Cardiac muscle cell (in vitro differentiated cells and primary cell): ENCODE measurements around the gene C11orf65. TPM values are rescaled to one million over a fixed set of nuclear protein-coding genes. Genes with fewer than 3 reads are reported as not detected.

Experiments
- DNase-seq, 2 donors: peaks; one replicate each; pipeline versions ENCODE4 v3.0.0 to v3.0.0-alpha.2; 2010 to 2017; ENCODE audit warnings: low read depth in 1 of 2, low spot score in 1 of 2
- H3K27ac ChIP-seq: fragments of 200-600 bp; sonication (generic); 2 replicates; pipeline ENCODE4 v1.5.1; 2016
- H3K27me3 ChIP-seq: fragments of 200-600 bp; sonication (generic); 2 replicates; pipeline ENCODE4 v1.6.0; 2016; ENCODE audit warnings: control low read depth
- H3K36me3 ChIP-seq: fragments of 200-600 bp; sonication (generic); 2 replicates; pipeline ENCODE4 v1.5.1; 2016; ENCODE audit warnings: control low read depth
- H3K4me1 ChIP-seq: fragments of 200-600 bp; sonication (generic); 2 replicates; pipeline ENCODE4 v1.8.1; 2017; ENCODE audit warnings: low read depth, mild to moderate bottlenecking, mixed run types
- H3K4me3 ChIP-seq: fragments of 200-600 bp; sonication (generic); 2 replicates; pipeline ENCODE4 v1.5.1; 2016; ENCODE audit warnings: mild to moderate bottlenecking
- H3K9me3 ChIP-seq: fragments of 200-600 bp; sonication (generic); 2 replicates; pipeline ENCODE4 v1.5.1; 2017; ENCODE audit warnings: low read depth, mild to moderate bottlenecking, control low read depth
- polyA plus RNA-seq: library from polyadenylated mRNA; unstranded; fragments of >200 nt; fragmentation: Nextera tagmentation; extraction: Ambion mirVana; gene quantifications from 2 replicates; pipeline ENCODE4 v1.2.1, GENCODE V29; 2016
- total RNA-seq: library from RNA; depleted of rRNA; stranded (reverse); fragments of >200 nt; gene quantifications from 2 replicates; pipeline ENCODE4 v1.2.3, GENCODE V29; 2016
- TF ChIP-seq, protein P1 (sequence below): IDR thresholded peaks from 2 replicates; pipeline ENCODE4 v1.5.1; 2012; ENCODE audit warnings: low read depth, mild to moderate bottlenecking, low read length

Gene C11orf65
- total and polyA plus RNA-seq, 2 experiments from 2014 or later, result 1.4 to 1.6 TPM

DNA sequence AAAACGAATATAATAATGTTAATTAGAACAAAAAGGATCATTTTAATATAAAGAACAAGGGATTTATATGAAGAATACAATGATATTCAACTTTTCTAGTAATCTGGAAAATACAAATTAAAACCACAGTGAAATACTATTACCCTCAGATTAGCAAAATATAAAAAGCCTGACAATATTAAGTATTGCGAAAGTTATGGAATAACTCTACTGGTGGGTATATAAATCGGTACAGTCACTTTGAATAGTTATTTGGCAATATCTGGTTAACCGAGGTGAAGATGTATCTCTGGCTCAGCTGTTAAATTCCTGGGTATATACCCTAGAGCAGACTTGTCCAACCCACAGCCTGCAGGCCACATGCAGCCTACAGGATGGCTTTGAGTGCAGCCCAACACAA lies 125.7 kb downstream of the C11orf65 start:
- Histone ChIP-seq H3K4me3 (no peak overlapping the region), H3K4me1 (no peaks in the 10 kb centered on the region)
- DNase-seq, result no peak

DNA sequence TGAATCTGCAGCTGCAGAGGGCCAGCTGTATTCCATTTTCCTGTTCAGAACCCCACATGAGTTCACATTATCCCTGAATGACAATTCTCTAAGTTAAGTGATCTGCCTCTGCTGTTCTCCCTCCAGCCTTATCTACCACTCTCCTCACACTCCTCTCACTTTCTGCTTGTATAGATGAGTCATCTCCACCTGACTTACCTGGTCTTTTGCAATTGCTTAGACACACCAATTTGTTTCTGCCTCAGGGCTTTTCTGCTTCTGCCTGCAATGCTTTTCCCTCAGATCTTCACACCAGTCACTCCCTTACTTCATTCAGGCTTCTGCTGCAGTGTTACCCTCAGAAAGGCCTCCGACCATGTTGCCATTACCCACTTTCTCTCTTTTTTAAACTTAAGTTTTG lies 126.4 kb downstream of the C11orf65 start:
- Histone ChIP-seq H3K27me3 (no peaks in the 10 kb centered on the region), H3K4me3 (no peak overlapping the region), H3K9me3 (no peaks in the 10 kb centered on the region), H3K27ac (no peak overlapping the region), H3K4me1 (no peaks in the 10 kb centered on the region), H3K36me3 (peaks cover 9% of the 10 kb centered on the region)
- DNase-seq, result no peak
- TF ChIP-seq, protein P1, sequence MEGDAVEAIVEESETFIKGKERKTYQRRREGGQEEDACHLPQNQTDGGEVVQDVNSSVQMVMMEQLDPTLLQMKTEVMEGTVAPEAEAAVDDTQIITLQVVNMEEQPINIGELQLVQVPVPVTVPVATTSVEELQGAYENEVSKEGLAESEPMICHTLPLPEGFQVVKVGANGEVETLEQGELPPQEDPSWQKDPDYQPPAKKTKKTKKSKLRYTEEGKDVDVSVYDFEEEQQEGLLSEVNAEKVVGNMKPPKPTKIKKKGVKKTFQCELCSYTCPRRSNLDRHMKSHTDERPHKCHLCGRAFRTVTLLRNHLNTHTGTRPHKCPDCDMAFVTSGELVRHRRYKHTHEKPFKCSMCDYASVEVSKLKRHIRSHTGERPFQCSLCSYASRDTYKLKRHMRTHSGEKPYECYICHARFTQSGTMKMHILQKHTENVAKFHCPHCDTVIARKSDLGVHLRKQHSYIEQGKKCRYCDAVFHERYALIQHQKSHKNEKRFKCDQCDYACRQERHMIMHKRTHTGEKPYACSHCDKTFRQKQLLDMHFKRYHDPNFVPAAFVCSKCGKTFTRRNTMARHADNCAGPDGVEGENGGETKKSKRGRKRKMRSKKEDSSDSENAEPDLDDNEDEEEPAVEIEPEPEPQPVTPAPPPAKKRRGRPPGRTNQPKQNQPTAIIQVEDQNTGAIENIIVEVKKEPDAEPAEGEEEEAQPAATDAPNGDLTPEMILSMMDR, result no peak

More for the DNA sequence above, 125.7 kb downstream of the C11orf65 start:
- Histone ChIP-seq H3K36me3 (peaks cover 10% of the 10 kb centered on the region), H3K27ac (no peak overlapping the region), H3K27me3 (no peaks in the 10 kb centered on the region), H3K9me3 (no peaks in the 10 kb centered on the region)
- TF ChIP-seq, protein P1, result no peak

DNA sequence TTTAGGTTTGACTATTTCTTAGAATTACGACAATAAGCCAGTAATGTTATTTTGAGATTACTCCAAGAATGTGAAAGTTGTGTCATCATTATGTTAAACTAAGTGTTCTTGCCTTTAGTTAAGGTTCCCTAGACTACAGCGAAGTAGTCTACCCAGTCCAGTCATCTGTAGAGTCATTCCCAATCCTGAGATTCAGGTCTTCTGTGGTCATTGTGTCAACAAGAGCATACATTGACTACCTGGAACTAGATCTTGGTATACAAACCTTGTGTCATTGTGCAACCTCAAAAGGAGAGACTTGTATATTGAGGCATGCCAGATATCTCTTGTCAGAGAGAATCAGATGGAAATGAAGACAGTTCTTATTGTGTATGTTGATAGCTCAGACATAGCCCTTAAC lies 128.6 kb downstream of the C11orf65 start:
- H3K27me3 ChIP-seq, result no peaks in the 10 kb centered on the region
- no peaks in the 10 kb centered on the region for H3K4me1 ChIP-seq
- peaks cover 24% of the 10 kb centered on the region for H3K36me3 ChIP-seq
- H3K4me3 ChIP-seq, result no peak overlapping the region
- no peak overlapping the region for H3K27ac ChIP-seq
- no peak for DNase-seq
- TF ChIP-seq, protein P1, result no peak
- H3K9me3 ChIP-seq, result no peaks in the 10 kb centered on the region

DNA sequence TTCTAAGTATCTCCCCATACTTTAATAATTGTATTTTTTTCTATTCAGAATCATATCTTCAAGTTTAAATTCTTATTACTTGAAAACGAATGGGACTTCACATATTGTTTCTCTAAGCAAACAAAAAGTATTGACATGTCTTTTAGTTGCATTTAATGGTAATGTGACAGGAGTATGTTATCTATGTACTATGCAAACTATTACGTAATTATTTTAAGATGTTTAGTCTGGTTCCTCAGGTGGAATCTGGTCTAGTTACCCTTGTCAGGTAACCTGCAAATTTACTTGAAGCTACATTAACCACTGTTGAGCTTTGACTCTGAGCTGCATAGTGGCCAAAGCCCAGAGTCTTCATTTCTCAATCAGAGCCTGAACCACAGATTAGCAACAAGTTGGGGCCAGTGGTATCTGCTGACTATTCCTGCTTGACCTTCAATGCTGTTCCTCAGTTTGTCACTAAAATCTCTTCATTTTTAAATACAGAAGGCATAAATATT lies 133.9 kb downstream of the C11orf65 start:
- no peaks in the 10 kb centered on the region for H3K9me3 ChIP-seq
- TF ChIP-seq, protein P1, result no peak
- H3K27ac ChIP-seq, result no peak overlapping the region
- no peak for DNase-seq
- no peaks in the 10 kb centered on the region for H3K4me1 ChIP-seq
- H3K27me3 ChIP-seq, result no peaks in the 10 kb centered on the region
- no peak overlapping the region for H3K4me3 ChIP-seq
- peaks cover 68% of the 10 kb centered on the region for H3K36me3 ChIP-seq

Other genes starting within 250 kb of the C11orf65 start
- 9.0 and 9.9 TPM in 2 replicates for gene NPAT, start 244.9 kb downstream of the C11orf65 start, total RNA-seq
- 9.7 and 10.1 TPM in 2 replicates for gene NPAT, start 244.9 kb downstream of the C11orf65 start, polyA plus RNA-seq
- 45.6 and 62.7 TPM in 2 replicates for gene ATM, start 244.5 kb downstream of the C11orf65 start, total RNA-seq
- gene ATM, start 244.5 kb downstream of the C11orf65 start, polyA plus RNA-seq, result 17.8 and 19.0 TPM in 2 replicates
- 8.5 and 12.0 TPM in 2 replicates for gene POGLUT3, start 30.9 kb upstream of the C11orf65 start, total RNA-seq
- gene POGLUT3, start 30.9 kb upstream of the C11orf65 start, polyA plus RNA-seq, result 14.5 and 18.8 TPM in 2 replicates
- gene EXPH5, start 126.2 kb upstream of the C11orf65 start, total RNA-seq, result 5.6 and 7.7 TPM in 2 replicates
- gene EXPH5, start 126.2 kb upstream of the C11orf65 start, polyA plus RNA-seq, result 2.6 and 4.6 TPM in 2 replicates
- 17.9 and 19.2 TPM in 2 replicates for gene DDX10, start 197.5 kb upstream of the C11orf65 start, total RNA-seq
- gene DDX10, start 197.5 kb upstream of the C11orf65 start, polyA plus RNA-seq, result 16.0 and 16.4 TPM in 2 replicates